HEK293T (cell line): ENCODE data around the gene LRTM1.

Experiments
- BHLHE40 ChIP-seq: fragments of 450-650 bp; IDR thresholded peaks from 2 replicates; pipeline ENCODE4 v1.6.1; 2016; ENCODE audit warnings: mild to moderate bottlenecking, moderate library complexity, borderline replicate concordance
- ELF4 ChIP-seq: fragments of 450-650 bp; IDR thresholded peaks from 2 replicates; pipeline ENCODE4 v1.6.1; 2017; ENCODE audit warnings: antibody characterized with exemption
- FOXA1 ChIP-seq: fragments of 450-650 bp; IDR thresholded peaks from 2 replicates; pipeline ENCODE4 v1.6.1; 2016; ENCODE audit warnings: mild to moderate bottlenecking
- FOXK2 ChIP-seq: fragments of 450-650 bp; IDR thresholded peaks from 2 replicates; pipeline ENCODE4 v1.6.1; 2016; ENCODE audit warnings: mild to moderate bottlenecking
- FOXM1 ChIP-seq: fragments of 450-650 bp; IDR thresholded peaks from 2 replicates; pipeline ENCODE4 v1.6.1; 2017; ENCODE audit warnings: mild to moderate bottlenecking, borderline replicate concordance
- HDGF ChIP-seq: fragments of 450-650 bp; IDR thresholded peaks from 2 replicates; pipeline ENCODE4 v1.6.1; 2017; ENCODE audit warnings: antibody characterized with exemption, borderline replicate concordance
- LEF1 ChIP-seq: fragments of 450-650 bp; IDR thresholded peaks from 2 replicates; pipeline ENCODE4 v1.6.1; 2017; ENCODE audit warnings: mild to moderate bottlenecking, borderline replicate concordance
- NFRKB ChIP-seq: fragments of 450-650 bp; IDR thresholded peaks from 2 replicates; pipeline ENCODE4 v1.6.1; 2016; ENCODE audit warnings: mild to moderate bottlenecking, moderate library complexity
- SP1 ChIP-seq: fragments of 450-650 bp; IDR thresholded peaks from 2 replicates; pipeline ENCODE4 v1.6.1; 2017
- SUZ12 ChIP-seq: fragments of 450-650 bp; IDR thresholded peaks from 2 replicates; pipeline ENCODE4 v1.6.1; 2016; ENCODE audit warnings: mild to moderate bottlenecking
- TF ChIP-seq, protein P1 (sequence below): fragments of 450-650 bp; IDR thresholded peaks from 2 replicates; pipeline ENCODE4 v1.6.1; 2016

DNA sequence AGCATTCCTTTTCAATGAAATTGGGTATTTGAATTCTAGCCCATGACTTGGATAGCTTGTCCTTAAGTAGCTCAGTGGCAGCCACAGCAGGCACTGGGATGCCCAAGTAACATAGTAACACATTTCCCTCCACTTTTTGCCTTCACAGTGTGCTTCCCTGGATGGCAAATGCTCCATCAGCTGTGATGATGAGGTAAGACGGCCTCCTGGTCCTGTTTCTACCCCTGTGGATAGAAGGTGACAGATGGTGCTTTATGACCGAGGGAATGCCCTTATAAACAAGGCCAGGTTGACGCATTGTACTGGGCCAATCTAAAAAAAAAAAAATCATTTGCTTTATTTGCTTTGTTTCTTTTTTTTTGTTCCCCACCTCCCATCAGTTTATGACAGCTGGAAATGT is 41.8 kb upstream of the LRTM1 start:
- TF ChIP-seq SP1 (no peak), LEF1 (no peak), BHLHE40 (no peak), FOXM1 (no peak), FOXA1 (no peak), FOXK2 (no peak), SUZ12 (no peak), HDGF (no peak), ELF4 (no peak), NFRKB (no peak)
- TF ChIP-seq, protein P1, sequence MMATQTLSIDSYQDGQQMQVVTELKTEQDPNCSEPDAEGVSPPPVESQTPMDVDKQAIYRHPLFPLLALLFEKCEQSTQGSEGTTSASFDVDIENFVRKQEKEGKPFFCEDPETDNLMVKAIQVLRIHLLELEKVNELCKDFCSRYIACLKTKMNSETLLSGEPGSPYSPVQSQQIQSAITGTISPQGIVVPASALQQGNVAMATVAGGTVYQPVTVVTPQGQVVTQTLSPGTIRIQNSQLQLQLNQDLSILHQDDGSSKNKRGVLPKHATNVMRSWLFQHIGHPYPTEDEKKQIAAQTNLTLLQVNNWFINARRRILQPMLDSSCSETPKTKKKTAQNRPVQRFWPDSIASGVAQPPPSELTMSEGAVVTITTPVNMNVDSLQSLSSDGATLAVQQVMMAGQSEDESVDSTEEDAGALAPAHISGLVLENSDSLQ: no peak
